Stimulated activated CD8-positive, alpha-beta memory T cell treated with anti-CD3 and anti-CD28 coated beads, Interleukin-4, amount 100 ng/mL, for 1 hour (primary cell): Measurements from ENCODE around the gene RAB11FIP4.

Source experiments
- DNase-seq, 2 donors: peaks; one replicate each; pipeline ENCODE4 v3.0.0-alpha.2; 2020; ENCODE audit warnings: low read depth in 2 of 2, low spot score in 1 of 2

Gene RAB11FIP4

DNA sequence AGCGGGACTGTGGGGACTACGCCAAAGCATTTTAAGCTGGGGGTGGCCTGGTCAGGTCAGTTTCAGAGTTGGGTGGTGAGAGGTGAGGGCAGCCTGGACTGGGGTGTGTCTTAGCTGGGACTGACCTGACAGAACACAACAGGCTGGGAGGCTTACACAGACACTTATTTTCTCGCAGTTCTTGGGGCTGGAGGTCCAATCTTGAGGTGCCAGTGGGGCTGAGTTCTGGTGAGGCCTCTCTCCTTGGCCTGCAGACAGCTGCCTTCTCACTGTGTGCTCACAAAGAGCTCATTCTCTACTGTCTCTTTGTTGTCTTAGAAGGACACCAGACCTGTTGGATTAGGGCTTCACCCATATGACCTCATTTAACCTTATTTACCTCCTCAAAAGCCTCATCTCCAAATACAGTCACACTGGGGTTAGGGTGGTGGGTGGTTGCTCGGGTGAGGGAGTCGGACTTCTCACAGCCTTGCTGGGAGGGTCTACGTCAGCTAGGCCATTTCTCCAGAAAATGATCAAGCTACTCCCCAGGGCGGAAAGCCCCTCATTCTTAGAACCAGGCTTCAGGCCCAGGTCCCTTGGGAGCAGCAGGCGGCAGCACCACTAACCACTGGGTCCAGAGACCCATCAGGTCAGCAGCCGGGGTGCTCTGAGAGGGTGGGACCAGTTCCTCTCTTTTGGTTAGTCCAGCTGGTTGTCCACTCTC lies 149.3 kb downstream of the RAB11FIP4 start:
- no peak for DNase-seq

DNA sequence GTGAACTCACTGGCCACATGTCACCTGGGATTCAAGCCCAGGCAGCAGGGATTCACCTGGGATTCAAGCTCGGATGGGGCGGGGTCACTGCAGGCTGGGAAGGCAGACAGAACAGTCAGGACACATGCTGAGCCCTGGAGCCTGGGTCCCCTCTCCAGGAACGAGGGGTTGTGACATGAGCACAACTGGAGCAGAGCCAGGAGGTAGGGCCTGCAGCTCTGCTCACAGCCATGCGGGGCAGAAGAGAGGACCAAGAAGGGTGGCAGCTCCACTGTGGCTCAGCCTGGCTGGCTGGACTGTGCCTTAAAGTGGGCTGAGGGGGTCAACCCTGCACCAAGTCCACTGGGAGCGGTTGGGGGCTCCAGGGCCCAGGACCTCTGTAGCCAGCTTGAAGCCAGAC lies 150.1 kb downstream of the RAB11FIP4 start:
- DNase-seq: no peak

DNA sequence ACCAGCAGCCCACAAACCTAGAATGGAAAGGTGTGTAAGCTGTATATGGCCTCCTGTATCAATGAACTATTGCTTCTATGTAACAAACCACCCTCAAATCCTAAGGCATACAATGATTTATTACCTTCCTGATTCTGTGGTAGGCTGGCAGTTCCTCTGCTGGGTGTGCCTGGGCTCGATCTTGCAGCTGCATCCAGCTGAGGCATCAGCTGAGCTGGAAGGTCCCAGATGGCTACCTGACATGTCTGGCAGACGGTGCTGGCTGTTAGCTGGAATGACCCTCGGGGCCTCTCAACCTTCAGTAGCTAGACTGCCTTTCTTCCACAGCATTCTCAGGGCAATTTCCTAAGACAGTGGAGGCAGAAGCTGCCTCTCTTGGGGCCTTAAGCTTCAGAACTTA lies 152.7 kb downstream of the RAB11FIP4 start:
- no peak for DNase-seq

DNA sequence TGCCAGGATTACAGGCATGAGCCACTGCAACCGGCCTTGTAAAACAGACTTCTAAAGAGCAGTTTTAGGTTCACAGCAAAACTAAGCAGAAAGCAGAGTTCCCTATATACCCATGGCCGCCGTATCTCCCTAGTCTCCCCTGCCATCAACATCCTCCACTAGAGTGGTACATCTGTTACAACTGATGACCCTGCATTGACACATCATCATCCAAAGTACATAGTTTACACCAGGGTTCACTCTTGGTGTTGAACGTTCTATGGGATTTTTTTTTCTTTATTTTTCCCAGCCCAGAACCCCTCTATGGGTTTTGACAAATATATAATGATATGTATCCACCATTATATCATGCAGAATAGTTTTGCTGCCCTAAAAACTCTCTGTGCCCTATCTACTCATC lies 155.2 kb downstream of the RAB11FIP4 start:
- no peak for DNase-seq

DNA sequence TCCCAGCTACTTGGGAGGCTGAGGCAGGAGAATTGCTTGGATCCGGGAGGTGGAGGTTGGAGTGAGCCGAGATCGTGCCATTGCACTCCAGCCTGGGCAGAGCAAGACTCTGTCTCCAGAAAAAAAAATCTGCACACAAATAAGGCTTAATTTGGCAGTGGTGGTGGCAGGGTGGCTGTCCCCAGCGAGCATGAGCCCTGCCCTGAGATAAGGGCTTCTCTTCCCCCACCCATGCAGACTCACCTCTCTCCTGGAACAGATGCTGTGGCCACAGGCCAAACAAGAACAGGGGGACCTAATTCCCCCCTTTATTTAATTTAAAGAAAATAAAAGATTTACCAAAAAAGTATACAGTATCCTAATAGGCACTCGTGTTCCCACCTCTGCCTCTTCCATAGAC lies 157.2 kb downstream of the RAB11FIP4 start:
- DNase-seq: no peak

DNA sequence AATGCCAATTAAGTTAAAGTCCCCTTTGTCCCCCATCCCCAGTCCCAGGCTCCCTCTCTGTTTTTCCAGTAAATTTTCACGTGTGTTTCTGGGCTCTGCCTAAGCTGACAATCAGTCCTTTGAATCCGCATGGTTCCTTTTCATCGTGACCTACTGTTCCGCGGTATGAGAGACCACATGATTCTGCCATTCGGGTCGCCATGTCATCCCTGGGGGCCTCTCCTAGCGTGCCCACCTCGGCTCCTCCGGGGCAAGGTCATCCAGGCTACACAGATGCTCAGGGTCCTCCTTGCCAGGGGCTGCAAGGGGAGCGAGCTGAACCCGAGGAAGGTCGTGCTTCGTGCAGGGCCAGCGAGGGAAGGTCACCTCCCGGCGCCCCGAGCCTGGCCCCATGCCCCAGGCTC lies 157.6 kb downstream of the RAB11FIP4 start:
- no peak for DNase-seq

DNA sequence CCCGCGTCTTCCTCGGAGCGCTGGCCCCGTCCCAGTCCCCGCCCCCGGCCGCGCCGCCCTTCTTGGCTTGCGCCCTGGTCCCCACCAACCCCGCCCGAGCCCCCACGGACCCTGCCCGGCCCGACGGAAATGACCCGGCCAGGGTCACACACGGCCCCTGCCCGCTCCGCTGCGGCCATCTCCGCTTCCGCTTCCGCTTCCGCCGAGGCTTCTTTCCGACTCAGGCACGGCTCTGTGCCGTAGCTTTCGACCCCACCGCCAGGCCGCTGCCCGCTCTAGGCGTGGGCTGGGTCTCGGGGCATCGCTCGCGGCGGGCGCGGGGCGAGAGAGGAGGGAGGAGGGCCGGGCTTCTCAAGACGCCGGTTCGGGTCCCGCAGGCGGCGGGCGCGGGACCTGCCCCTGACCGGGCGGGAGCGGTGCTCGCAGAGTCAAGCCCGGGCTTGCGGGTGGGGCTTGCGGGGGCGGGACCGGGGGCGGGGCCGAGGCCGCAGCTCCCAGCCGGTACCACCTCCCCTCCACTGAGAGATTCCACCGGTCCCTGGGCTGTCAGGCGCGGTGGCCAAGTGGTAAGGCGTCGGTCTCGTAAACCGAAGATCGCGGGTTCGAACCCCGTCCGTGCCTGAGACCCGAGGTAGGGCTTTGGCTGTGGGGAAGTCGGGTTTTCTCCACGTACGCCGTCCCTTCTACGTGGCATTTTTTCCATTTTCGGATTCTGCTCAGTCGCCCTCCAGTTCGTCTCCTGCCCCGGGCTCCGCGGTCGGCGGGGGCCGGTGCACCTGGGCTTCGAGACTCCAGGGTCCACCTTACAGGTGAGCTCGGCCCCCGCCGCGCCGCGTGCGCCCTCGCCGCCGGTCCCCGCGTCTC lies 158.3 kb downstream of the RAB11FIP4 start:
- peak; percentile 76 to 81 for DNase-seq

DNA sequence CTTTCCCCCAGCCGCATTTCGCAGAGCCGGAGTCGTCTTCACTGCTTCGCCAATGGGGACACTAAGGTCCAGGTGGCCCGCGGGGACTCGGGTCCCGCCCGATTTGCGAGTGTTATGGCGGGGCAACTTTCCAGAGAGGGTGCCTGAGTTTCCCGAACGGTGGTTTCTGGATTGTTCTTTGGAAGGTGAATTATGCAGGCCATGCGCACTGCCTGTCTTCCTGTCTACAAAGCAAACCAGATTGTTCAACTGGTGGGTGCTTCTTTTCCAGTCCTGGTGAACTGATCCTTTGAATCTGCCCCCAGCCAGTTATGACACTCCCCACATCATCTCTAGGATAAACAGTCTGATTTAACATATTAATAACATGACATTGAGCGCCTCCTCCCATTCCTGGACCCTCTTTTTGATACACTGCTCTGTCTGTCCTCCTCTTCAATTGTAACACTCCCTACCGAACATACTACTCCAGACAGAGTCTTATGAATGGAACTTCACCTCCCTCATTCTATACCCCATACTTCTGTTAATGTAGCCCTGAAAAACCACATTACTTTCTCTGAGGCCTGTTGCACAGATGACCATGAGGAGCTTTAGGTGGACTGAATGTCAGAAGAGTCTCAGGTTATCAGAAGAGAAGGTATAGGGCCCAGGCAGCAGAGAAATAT lies 159.0 kb downstream of the RAB11FIP4 start:
- no peak for DNase-seq

DNA sequence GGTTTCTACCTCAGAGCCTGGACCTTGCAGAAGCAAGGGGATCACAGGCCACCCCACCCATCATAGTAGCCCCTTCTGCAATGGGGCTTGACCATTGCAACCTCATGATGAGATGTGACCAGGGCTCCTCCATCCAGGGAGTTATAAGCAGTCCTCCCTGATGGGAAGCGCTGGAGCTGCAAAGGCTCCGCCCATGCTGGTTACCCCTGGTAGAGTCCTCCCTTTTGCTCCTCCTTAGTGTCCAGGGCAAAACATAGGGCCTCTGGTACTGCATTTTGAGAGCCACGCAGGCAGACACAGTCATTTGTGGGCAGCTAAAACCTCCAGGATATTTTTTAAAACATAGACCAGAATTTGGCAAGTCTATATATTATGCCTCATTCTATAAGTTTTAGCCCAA lies 161.1 kb downstream of the RAB11FIP4 start:
- no peak for DNase-seq

DNA sequence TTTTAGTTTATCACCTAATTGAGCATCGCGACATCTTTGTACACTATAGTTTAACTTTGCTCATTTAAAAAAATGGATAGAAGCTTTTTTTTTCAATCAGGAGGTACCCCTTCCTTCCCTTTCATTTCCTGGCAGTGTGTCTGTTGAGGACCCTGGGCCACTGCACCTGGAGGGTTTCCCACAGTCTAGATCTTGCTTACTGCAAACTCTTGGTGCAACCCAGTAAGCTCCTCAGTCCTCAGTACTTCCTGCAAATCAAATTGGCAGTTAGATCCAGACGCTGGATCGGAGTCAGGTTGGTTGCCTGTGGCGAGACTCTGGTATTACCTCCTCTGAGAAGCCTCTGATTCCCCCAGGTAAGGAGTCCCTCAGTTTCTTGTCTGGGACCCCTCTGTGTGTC lies 162.0 kb downstream of the RAB11FIP4 start:
- no peak for DNase-seq

DNA sequence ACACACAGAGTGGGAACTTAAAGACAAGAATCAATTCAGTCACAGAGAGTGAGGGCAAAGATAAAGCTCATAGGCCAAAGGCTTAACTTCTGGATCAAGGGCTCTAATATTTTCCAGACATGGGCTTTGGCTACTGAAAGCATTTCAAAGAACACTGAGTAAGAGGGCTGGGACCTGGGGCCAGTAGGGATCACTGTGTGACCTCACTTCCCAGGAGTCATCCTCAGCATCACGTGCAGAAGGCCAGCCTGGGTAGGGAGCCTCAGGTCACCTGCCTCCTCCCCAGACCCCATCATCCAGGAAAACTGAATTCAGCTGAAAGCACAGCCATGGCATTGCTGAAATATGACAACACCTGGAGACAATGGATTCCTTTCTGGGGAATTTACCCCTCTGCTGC lies 163.5 kb downstream of the RAB11FIP4 start:
- DNase-seq: no peak

DNA sequence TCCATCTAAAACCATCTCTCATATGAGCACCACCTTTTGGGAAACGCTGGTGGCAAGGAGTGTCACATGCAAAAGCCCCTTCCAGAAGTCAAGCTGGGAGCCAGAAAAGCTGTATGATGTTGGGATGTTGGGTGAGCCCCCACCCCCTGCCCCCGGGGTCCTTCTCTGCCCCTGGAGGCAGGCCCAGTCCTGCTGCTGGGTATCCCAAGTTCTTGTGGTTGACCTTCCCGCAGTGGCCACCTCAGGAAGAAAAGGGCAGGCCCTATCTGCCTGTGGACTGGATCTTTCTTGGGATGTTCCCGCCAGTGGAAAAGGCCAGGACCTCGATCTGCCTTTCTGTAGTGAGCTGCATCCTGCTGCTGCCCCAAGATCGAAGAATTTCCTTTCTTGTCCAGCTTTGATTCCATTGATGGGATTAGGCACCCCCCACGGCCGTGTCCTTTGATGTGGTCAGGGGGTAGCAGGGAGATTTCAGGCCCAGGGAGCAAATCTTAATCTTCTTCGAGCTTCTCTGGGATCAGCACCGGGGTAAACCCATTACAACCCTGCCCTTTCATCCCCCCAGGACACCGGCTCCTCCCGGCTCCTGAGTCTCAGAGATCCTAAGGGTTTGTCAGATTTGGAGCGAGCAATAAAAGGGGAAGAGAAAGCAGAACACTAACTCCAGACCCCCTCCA lies 165.6 kb downstream of the RAB11FIP4 start:
- DNase-seq: no peak

DNA sequence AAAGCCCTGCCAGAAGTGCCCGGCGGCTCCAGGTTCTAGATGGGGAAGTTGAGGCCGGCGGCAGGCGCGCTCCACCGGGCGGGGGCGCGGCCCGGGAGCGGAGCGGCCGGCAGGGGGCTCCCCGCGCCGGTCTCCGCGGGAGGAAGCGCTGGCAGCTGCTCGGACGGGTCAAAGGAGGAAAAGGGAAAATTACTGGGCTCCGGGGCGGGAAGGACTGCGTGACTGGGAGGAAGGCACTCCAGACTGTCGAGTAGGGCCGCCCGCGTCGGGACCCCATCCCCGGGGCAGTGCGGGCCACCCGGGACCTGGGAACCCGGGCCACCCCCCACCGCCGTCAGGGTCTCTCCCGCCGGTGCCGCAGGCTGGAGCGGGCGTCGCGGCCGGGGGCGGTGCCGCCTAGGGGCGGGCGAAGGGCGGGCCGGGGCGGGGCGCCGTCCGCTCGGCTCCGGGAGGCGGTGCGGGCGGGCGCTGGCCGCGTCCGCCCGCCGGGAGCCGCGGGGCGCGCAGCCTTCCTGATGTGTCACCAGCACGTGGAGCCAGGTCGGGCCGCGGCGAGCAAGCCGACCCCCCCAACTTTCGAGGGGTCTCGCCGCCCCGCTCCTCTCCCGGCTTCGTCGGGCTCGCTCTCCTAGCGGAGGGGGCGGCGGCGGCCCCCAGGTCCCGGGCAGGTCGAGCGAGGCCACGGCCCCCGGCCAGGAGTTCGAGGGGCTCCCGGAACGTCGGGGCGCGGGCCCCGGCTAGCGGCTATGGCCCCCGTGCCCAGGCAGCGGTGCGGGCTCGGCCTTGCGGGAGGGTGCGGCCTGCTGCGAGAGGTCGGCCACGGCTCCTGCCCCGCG lies 167.5 kb downstream of the RAB11FIP4 start:
- DNase-seq: peak in 1 of 2 donors; percentile 16

DNA sequence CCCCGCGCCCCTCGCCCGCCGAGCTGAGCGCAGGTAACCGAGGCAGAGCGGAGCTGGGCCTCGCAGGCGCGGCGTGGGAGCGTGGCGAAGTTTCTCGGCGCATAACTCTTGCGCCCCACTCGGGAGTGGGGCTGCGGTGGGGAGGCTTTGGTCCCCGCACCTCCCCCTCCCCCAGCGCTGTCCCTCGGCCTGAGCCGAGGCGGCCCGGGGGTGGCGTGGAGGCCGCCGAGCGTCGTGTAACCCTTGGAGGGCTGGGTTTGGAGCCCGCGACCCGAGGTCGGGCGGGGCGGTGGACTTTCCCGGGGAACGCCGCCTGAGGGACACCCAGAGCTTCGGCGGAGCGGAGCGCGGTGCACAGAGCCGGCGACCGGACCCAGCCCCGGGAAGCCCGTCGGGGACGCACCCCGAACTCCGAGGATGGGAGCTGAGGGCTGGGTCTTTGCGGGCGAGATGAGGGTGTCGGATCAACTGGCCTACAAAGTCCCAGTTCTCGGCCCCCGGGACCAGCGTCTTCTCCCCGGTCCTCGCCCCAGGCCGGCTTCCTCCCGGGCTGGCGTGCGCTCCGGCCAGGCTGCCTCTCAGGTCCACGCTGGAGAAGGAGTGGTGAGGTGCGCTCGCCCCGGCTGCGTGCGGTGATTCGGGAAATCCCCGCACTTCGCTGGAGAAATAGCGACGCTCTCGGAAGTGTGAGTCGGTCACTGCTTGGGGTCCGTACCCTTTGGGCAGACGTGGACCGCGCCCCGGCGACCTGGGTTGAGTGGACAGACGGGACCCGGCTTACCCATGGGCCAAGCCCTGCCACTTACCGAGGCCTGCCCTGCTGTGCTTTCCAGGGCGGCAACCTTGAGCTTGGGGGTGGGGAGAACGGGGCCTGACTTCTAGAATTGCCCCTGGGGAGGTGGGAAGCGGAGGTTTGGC lies 168.4 kb downstream of the RAB11FIP4 start:
- no peak for DNase-seq

DNA sequence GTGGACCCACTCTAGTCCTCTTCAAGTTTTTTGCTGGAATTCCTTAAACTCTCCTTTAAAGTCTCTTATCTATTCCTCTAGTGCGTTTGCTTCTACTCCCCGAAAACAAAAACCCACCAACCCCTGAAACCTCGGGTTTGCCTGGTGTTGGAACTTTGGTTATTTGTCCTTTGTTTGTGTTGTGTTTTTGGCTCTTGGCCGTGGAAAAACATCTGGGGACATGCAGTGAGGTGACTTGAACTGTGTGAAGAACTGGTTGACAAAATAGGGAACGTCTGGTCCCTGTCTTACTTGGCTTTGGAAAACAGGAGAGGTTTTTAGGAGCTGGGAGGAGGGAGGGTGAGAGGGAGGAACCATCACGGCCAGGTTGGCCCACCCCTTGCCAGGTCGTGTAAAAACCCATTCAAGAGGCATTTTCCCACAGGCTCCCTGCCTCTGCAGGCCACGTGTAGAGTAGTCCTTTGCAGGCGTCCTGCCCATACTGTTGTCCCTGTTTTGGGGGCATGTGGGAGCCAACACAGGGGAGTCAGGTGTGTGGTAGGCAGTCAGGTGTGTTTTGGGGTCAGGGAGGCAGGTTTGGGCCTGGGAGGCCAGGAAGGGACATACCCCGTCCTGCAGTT lies 169.3 kb downstream of the RAB11FIP4 start:
- DNase-seq: no peak

DNA sequence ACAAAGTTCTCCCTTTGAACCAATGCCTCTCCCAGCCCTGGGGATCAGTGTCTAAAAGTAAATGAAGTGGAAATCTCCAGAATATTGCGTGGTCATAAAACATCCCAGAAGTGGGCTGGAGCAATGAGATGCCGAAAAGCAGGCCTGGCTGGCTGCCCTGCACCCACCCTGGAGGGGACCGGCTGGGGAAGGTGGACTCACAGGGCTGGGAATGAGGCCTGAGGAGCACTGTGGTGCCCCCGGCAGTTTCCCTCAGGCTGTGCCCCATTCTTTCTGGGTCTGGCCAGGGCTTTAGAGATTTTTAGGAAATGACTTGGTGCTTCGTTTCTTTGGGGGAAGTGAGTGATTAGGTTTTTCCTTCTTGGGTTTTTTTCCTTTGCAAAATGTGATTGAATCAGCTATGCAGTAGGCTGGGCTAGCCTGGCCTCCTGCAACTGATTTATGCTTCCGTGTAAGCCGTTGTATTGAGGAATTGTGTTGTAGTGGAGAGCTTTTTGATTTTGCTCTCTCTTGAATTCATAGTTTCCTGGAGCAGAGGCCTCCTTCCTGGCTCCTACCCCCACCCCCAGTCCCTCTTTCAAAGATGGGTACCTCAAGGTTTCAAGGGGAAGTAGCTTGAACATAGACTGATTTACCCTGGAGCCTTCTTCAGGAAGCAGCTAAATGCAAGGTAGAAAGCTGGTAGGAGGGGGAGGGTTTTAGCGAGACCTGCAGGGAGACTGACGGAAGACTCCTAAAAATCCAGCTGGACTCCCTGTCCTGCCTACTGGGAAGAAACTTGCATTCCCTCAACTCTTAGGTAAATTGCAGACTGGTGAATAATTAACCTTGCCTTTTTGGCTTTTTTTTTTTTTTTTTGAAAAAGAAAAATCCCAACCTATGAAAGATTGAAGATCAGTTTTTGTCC lies 170.2 kb downstream of the RAB11FIP4 start:
- DNase-seq: no peak

DNA sequence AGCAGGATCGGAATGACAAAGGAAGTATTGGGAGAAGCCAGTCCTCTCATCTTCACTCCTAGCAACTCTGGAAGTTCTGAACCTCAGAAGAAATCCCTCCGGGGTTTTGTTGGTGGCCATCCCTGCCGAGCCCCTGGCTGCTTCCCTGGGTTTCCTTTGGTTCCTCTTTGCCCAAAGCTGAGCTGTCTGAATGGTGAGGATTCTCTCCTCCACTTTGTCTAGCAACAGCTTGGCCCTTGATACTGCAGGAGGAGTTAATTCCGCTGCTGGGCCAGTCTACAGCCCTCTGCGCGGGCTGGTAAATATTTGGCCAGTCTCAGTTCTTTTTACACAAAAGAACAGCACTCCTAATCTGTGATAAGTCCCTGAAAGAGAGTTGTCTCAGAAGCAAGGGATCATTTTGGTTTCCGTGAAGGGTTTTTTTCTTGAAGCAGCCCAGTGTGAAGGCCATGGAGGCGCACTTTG lies 170.9 kb downstream of the RAB11FIP4 start:
- DNase-seq: no peak

DNA sequence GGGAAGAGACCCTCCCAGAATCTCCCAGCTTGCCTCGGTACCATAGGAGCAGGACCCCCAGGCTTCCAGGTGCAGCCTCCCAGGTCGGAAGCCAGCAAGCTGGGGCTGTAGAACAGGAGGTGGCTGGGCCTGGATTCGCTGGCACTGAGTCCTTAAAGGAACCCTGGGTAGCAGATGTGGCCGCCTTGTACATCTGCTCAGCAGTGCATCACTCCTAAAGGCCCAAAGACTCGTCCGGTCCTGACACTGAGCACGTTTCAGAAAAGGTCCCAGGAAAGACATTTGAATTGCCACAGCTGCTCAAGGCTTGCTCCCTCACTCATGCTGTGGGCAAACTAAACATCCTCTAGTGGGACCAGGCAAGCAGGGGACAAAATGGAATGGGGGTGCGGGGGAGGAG lies 172.8 kb downstream of the RAB11FIP4 start:
- no peak for DNase-seq
